HepG2 (cell line): ENCODE results near the gene CSNK2B. TPM values are rescaled to one million over a fixed set of nuclear protein-coding genes. Genes with fewer than 3 reads are reported as not detected.

Source experiments
- ATAC-seq: fragments of 200-7000 bp; cut with Tn5 transposase; 3 replicates; pipeline ENCODE4 v1.9.1; 2020; ENCODE audit warnings: mild to moderate bottlenecking, moderate library complexity
- BruUV-seq: library from RNA; stranded (reverse); fragments of 400-500 nt; replicated peaks from 2 replicates; lab custom pipeline; 2021; lab: Mats Ljungman, UMichigan
- CTCF ChIA-PET: fragments of 300-600 bp; formaldehyde crosslinking; extraction: SDS; loops from one replicate; lab custom pipeline; 2021; ENCODE audit warnings: low total read pairs, inconsistent platforms, low intra/inter-chr PET ratio; lab: Yijun Ruan, JAX
- POLR2A ChIA-PET: fragments of 350-600 bp; sonication (Branson Sonifier 250); formaldehyde crosslinking; loops from one replicate; lab custom pipeline; 2020; ENCODE audit warnings: antibody characterized with exemption, inconsistent platforms; lab: Yijun Ruan, JAX
- DNase-seq: peaks from one replicate; pipeline ENCODE4 v3.0.0-alpha.2; 2015; ENCODE audit warnings: low spot score
- FAIRE-seq: peaks from 3 replicates; lab custom pipeline; 2011; peaks lifted over from hg19 to GRCh38; lab: Jason Lieb, UNC
- H2AFZ ChIP-seq: one replicate; pipeline ENCODE4 v1.6.1; 2011; ENCODE audit warnings: low read length, inconsistent platforms
- H3K27ac ChIP-seq: fragments of 300-600 bp; 3 replicates; pipeline ENCODE4 v1.8.0; 2011; ENCODE audit warnings: mixed run types, mild to moderate bottlenecking, mixed read lengths, low read length, inconsistent platforms; ENCODE audit not compliant: insufficient read depth; ENCODE audit errors: extremely low read length
- H3K27me3 ChIP-seq, 2 experiments: fragments of 200-600 bp in 1 of 2; 2 replicates in 1 of 2; 3 replicates in 1 of 2; pipeline versions ENCODE4 v1.6.0 to v1.8.0; 2011; ENCODE audit warnings: low read length in 2 of 2, mild to moderate bottlenecking in 2 of 2, moderate library complexity in 2 of 2, inconsistent platforms in 1 of 2; ENCODE audit not compliant: insufficient read depth in 2 of 2, control insufficient read depth in 1 of 2
- H3K36me3 ChIP-seq, 2 experiments: fragments of 200-600 bp in 1 of 2; replicated peaks in 1 of 2; 2 replicates in 1 of 2; 3 replicates in 1 of 2; pipeline versions ENCODE4 v1.5.1 to v1.8.0; 2011; ENCODE audit warnings: low read length in 2 of 2, inconsistent platforms in 1 of 2; ENCODE audit not compliant: insufficient read depth in 2 of 2, control insufficient read depth in 1 of 2
- H3K4me1 ChIP-seq: 2 replicates; pipeline ENCODE4 v1.5.1; 2012; ENCODE audit warnings: low read length, inconsistent platforms; ENCODE audit not compliant: insufficient read depth
- H3K4me2 ChIP-seq: 2 replicates; pipeline ENCODE4 v1.6.0; 2011; ENCODE audit warnings: low read depth, low read length, inconsistent platforms
- H3K4me3 ChIP-seq, 3 experiments: fragments of 200-600 bp in 1 of 3; sonication (generic), shearing (Covaris generic) in 1 of 3; replicated peaks in 1 of 3; 2 replicates each; pipeline ENCODE4 v1.5.1; 2011 to 2016; ENCODE audit warnings: low read length in 3 of 3, inconsistent platforms in 2 of 3, low read depth in 2 of 3, mild to moderate bottlenecking in 2 of 3, control low read depth in 1 of 3, mixed read lengths in 1 of 3; ENCODE audit not compliant: insufficient read depth in 1 of 3
- H3K79me2 ChIP-seq: one replicate; pipeline ENCODE4 v1.6.1; 2011; ENCODE audit warnings: low read length, inconsistent platforms; ENCODE audit not compliant: insufficient read depth
- H3K9ac ChIP-seq: 2 replicates; pipeline ENCODE4 v1.6.0; 2011; ENCODE audit warnings: mild to moderate bottlenecking, low read depth, low read length, inconsistent platforms; ENCODE audit not compliant: insufficient read depth
- H3K9me3 ChIP-seq: 2 replicates; pipeline ENCODE4 v1.5.1; 2012; ENCODE audit warnings: mild to moderate bottlenecking, low read length
- H4K20me1 ChIP-seq: 2 replicates; pipeline ENCODE4 v1.6.0; 2011; ENCODE audit warnings: inconsistent platforms, mild to moderate bottlenecking, low read length, moderate library complexity; ENCODE audit not compliant: insufficient read depth
- AKAP8 ChIP-seq: sonication (generic); formaldehyde crosslinking; IDR thresholded peaks from 2 replicates; pipeline ENCODE4 v1.5.1; 2020; ENCODE audit warnings: mild to moderate bottlenecking, missing genetic modification reagents
- ATF2 ChIP-seq: sonication (generic); formaldehyde crosslinking; IDR thresholded peaks from 2 replicates; pipeline ENCODE4 v1.4.0; 2020; ENCODE audit warnings: missing genetic modification reagents
- ATF3 ChIP-seq: sonication (generic); formaldehyde crosslinking; IDR thresholded peaks from 2 replicates; pipeline ENCODE4 v1.4.0; 2020; ENCODE audit warnings: missing genetic modification reagents
- CCAR2 ChIP-seq: fragments of 200-400 bp; formaldehyde crosslinking; optimal IDR thresholded peaks from 2 replicates; pipeline ENCODE3; 2018; ENCODE audit warnings: low read depth, mild to moderate bottlenecking, low read length, moderate library complexity
- CEBPG ChIP-seq: IDR thresholded peaks from 2 replicates; pipeline ENCODE4 v1.6.1; 2016
- MAZ ChIP-seq, 2 experiments: sonication (generic) in 1 of 2; formaldehyde crosslinking in 1 of 2; IDR thresholded peaks; 2 replicates each; pipeline versions ENCODE4 v1.5.0 to v1.6.1; 2012 to 2020; ENCODE audit warnings: low read depth in 2 of 2, mild to moderate bottlenecking in 2 of 2, borderline replicate concordance in 1 of 2, improper control_type of control experiment in 1 of 2, low read length in 1 of 2, missing genetic modification reagents in 1 of 2, moderate library complexity in 1 of 2
- NR2F6 ChIP-seq, 2 experiments: IDR thresholded peaks; 2 replicates each; pipeline ENCODE4 v1.6.1; 2016; ENCODE audit warnings: antibody characterized with exemption in 1 of 2, mild to moderate bottlenecking in 1 of 2
- POLR2AphosphoS5 ChIP-seq: IDR thresholded peaks from 2 replicates; pipeline ENCODE4 v1.6.1; 2012; ENCODE audit warnings: low read depth, low read length
- RAD51 ChIP-seq: fragments of 450-650 bp; IDR thresholded peaks from 2 replicates; pipeline ENCODE4 v1.6.1; 2016; ENCODE audit warnings: borderline replicate concordance
- RBFOX2 ChIP-seq: fragments of 200-400 bp; formaldehyde crosslinking; IDR thresholded peaks from 2 replicates; pipeline ENCODE4 v1.6.1; 2017; ENCODE audit warnings: low read depth, mild to moderate bottlenecking, low read length
- REST ChIP-seq, 2 experiments: IDR thresholded peaks; 2 replicates each; pipeline ENCODE4 v1.6.1; 2011 to 2012; ENCODE audit warnings: low read length in 2 of 2, borderline replicate concordance in 1 of 2, low read depth in 1 of 2, mild to moderate bottlenecking in 1 of 2, moderate library complexity in 1 of 2
- SIX4 ChIP-seq: sonication (generic); formaldehyde crosslinking; IDR thresholded peaks from 2 replicates; pipeline ENCODE4 v1.4.0; 2020; ENCODE audit warnings: missing genetic modification reagents
- STAG1 ChIP-seq: sonication (generic); formaldehyde crosslinking; IDR thresholded peaks from 2 replicates; pipeline ENCODE4 v1.4.0; 2020; ENCODE audit warnings: missing genetic modification reagents
- TSC22D2 ChIP-seq: sonication (generic); formaldehyde crosslinking; IDR thresholded peaks from 2 replicates; pipeline ENCODE4 v1.5.1; 2020; ENCODE audit warnings: missing genetic modification reagents, mild to moderate bottlenecking, borderline replicate concordance
- ZNF333 ChIP-seq: sonication (generic); formaldehyde crosslinking; IDR thresholded peaks from 2 replicates; pipeline ENCODE4 v1.4.0; 2020; ENCODE audit warnings: mild to moderate bottlenecking, missing genetic modification reagents, borderline replicate concordance
- WGBS: methylation state at CpG from one replicate; pipeline ENCODE4 v1.1.6; 2017; ENCODE audit warnings: low lambda C conversion rate; 5-methylcytosine and 5-hydroxymethylcytosine counted together
- in situ Hi-C: cut with HindIII; loops from 2 replicates; pipeline ENCODE4 v1.10.0; 2017; ENCODE audit warnings: low pct_unique_long_range_greater_than_20kb; ENCODE audit not compliant: extremely low pct_ligation_motif_present
- intact Hi-C: fragments of 100-400 bp; cut with micrococcal nuclease; formaldehyde crosslinking; loops from one replicate; pipeline ENCODE4 v1.10.0; 2022; ENCODE audit not compliant: unreplicated experiment
- polyA plus RNA-seq, 8 experiments: library from polyadenylated mRNA; depleted of rRNA in 3 of 8; stranded (reverse) in 7 of 8; unstranded in 1 of 8; fragments of >200 nt; fragmentation: Illumina TruSeq in 4 of 8; extraction: Trizol in 4 of 8; gene quantifications; 2 replicates each; pipeline versions ENCODE4 v1.2.1 to v1.2.3, GENCODE V29; 2011 to 2016; ENCODE audit warnings: low read depth in 4 of 8, missing spikeins in 1 of 8, mixed read lengths in 1 of 8; ENCODE audit not compliant: insufficient read depth in 1 of 8
- total RNA-seq, 5 experiments: library from RNA; depleted of rRNA; stranded (reverse); fragments of >200 nt; fragmentation: Illumina TruSeq; extraction: Trizol; gene quantifications; 2 replicates each; pipeline ENCODE4 v1.2.3, GENCODE V29; 2016; ENCODE audit warnings: low read depth in 1 of 5
- TF ChIP-seq, protein P1 (sequence below): IDR thresholded peaks from 2 replicates; pipeline ENCODE4 v1.6.1; 2016; ENCODE audit warnings: missing biosample characterization, missing genetic modification reagents, low read depth

The CSNK2B gene
- total and polyA plus RNA-seq, 2 of the 13 experiments (the other 11 are each of a cell fraction or from before 2014, with no cell fraction given) = 111 to 296 TPM

DNA sequence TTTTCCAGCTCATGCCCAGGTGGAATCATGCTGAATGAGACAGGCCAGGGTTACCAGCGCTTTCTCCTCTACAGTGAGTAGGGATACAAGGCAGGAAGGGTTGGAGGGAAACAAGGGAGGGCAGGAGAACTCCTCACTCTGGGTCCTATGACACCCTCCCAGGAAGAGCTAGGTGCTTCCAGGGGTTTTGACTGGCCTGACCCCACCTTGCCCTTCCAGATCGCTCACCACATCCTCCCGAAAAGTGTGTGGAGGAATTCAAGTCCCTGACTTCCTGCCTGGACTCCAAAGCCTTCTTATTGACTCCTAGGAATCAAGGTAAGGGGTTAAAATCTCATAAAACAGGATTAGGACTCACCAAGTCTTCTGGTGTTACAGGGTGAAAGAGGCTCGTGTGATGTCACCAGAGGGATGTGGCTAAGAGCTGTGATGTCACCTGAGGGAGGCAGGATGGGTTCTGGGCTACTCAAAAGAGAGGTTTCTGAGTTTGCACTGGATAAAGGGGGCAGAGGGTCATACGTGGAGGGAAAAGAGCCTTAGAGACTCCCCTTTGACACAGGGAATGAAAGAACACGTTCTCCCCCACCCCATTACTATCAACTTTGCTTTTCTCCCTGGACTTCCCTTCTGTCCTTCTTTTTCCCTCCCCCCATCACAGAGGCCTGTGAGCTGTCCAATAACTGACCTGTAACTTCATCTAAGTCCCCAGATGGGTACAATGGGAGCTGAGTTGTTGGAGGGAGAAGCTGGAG is 8.3 kb upstream of the CSNK2B start:
- peak overlapping the region; percentile 72 for H3K9ac ChIP-seq
- WGBS = 69% methylated on average over 6 of the region's 6 CpGs
- peaks cover 56% of the 10 kb centered on the region for H3K79me2 ChIP-seq
- no TSS peak for BruUV-seq
- intact Hi-C loops (loop anchor here (10.0 kb wide), 1 partner anchor 113 kb away; the partner anchor contains the start of genes ATP6V1G2, DDX39B and NFKBIL1), in situ Hi-C loops (no loop called here)
- FAIRE-seq (no peak), ATAC-seq (no peak), DNase-seq (no peak)
- no peaks in the 10 kb centered on the region; a peak in 2 of 5 replicates for H3K27me3 ChIP-seq
- H3K27ac ChIP-seq = peak overlapping the region; percentile 59
- peaks cover 19% of the 10 kb centered on the region; the same call in 1 of the 2 replicates for H4K20me1 ChIP-seq
- CTCF ChIA-PET = no interaction called here
- no peak overlapping the region for H2AFZ ChIP-seq
- peaks cover 89% of the 10 kb centered on the region for H3K4me1 ChIP-seq
- H3K36me3 ChIP-seq = peaks cover 10 to 20% of the 10 kb centered on the region in 2 experiments
- POLR2A ChIA-PET = interaction anchor here (1.0 to 8.0 kb wide), 14 partner anchors 6 to 208 kb away, joined by 3 to 438 read pairs (median 3); partner anchors contain the start of genes AIF1, ATP6V1G2, C6orf47 and CSNK2B
- no peaks in the 10 kb centered on the region for H3K9me3 ChIP-seq
- H3K4me3 ChIP-seq = peak overlapping the region; percentile 56 to 78 (median 72)
- peak overlapping the region; percentile 100 for H3K4me2 ChIP-seq
- TF ChIP-seq, protein P1, sequence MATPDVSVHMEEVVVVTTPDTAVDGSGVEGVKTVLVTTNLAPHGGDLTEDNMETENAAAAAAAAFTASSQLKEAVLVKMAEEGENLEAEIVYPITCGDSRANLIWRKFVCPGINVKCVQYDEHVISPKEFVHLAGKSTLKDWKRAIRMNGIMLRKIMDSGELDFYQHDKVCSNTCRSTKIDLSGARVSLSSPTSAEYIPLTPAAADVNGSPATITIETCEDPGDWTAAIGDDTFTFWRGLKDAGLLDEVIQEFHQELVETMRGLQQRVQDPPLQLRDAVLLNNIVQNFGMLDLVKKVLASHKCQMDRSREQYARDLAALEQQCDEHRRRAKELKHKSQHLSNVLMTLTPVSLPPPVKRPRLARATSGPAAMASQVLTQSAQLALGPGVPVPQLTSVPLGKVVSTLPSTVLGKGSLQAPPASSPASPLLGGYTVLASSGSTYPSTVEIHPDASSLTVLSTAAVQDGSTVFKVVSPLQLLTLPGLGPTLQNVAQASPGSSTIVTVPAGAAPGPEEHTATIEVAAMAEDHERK (CRISPR knock-in tag) = no peak
- no peak for TF ChIP-seq CEBPG (CRISPR knock-in tag)
- 0 out of 2 replicates have a peak, but pooled peaks have one; percentile 25 for TF ChIP-seq POLR2AphosphoS5
- TF ChIP-seq NR2F6 (IDR thresholded peaks at IDR 0.05) = no peak
- TF ChIP-seq NR2F6 (CRISPR knock-in tag; IDR thresholded peaks at IDR 0.05) = no peak
- no peak for TF ChIP-seq AKAP8 (CRISPR knock-in tag)
- TF ChIP-seq RBFOX2 = peak; percentile 54
- TF ChIP-seq CCAR2 = no peak
- TF ChIP-seq TSC22D2 (CRISPR knock-in tag) = no peak
- TF ChIP-seq ATF3 (CRISPR knock-in tag) = no peak
- 0 out of 2 replicates have a peak, but pooled peaks have one; percentile 9 for TF ChIP-seq SIX4 (CRISPR knock-in tag)
- no peak for TF ChIP-seq RAD51
- no peak for TF ChIP-seq STAG1 (CRISPR knock-in tag)
- TF ChIP-seq MAZ (IDR thresholded peaks at IDR 0.05; ENCODE audit: borderline replicate concordance, low read depth, low read length) = no peak
- TF ChIP-seq MAZ (CRISPR knock-in tag; IDR thresholded peaks at IDR 0.05; ENCODE audit: low read depth) = 0 out of 2 replicates have a peak, but pooled peaks have one; percentile 11
- 0 out of 4 replicates have a peak, but pooled peaks of 1 of the 2 experiments have one; percentile 34 for TF ChIP-seq REST (IDR thresholded peaks at IDR 0.05; ENCODE audit: borderline replicate concordance in 1 of 2, low read depth in 1 of 2, low read length in 2 of 2)
- no peak for TF ChIP-seq ATF2 (CRISPR knock-in tag)
- no peak for TF ChIP-seq ZNF333 (CRISPR knock-in tag)
